H9 (cell line): Measurements from ENCODE around the gene CUEDC2. TPM values are rescaled to one million over a fixed set of nuclear protein-coding genes. Genes with fewer than 3 reads are reported as not detected.

Experiments used
- DNase-seq: peaks from one replicate; pipeline ENCODE4 v3.0.0-alpha.2; 2017
- H2AFZ ChIP-seq: one replicate; pipeline ENCODE4 v1.6.1; 2013; ENCODE audit warnings: mild to moderate bottlenecking, low read length, control low read depth, moderate library complexity
- H2AK5ac ChIP-seq: 2 replicates; pipeline ENCODE4 v1.6.1; 2013; ENCODE audit warnings: low read length, control low read depth, mixed read lengths; ENCODE audit not compliant: insufficient read length
- H2BK120ac ChIP-seq: one replicate; pipeline ENCODE4 v1.6.1; 2013; ENCODE audit warnings: low read depth, mild to moderate bottlenecking, low read length, control low read depth, inconsistent platforms; ENCODE audit not compliant: poor library complexity, severe bottlenecking
- H2BK12ac ChIP-seq: 2 replicates; pipeline ENCODE4 v1.6.1; 2013; ENCODE audit warnings: low read length, control low read depth, mixed read lengths, low read depth; ENCODE audit not compliant: insufficient read length
- H2BK15ac ChIP-seq: 2 replicates; pipeline ENCODE4 v1.6.1; 2013; ENCODE audit warnings: low read depth, low read length, control low read depth
- H2BK20ac ChIP-seq: one replicate; pipeline ENCODE4 v1.6.1; 2013; ENCODE audit warnings: low read depth, mild to moderate bottlenecking, low read length, control low read depth, inconsistent platforms; ENCODE audit not compliant: poor library complexity, severe bottlenecking
- H2BK5ac ChIP-seq: 2 replicates; pipeline ENCODE4 v1.6.1; 2013; ENCODE audit warnings: low read length, control low read depth, mixed read lengths; ENCODE audit not compliant: insufficient read length
- H3K14ac ChIP-seq: 2 replicates; pipeline ENCODE4 v1.6.1; 2013; ENCODE audit warnings: low read length, control low read depth; ENCODE audit not compliant: insufficient read depth
- H3K18ac ChIP-seq: 2 replicates; pipeline ENCODE4 v1.6.1; 2013; ENCODE audit warnings: low read depth, mild to moderate bottlenecking, mixed read lengths, low read length, control low read depth; ENCODE audit not compliant: insufficient read length
- H3K23ac ChIP-seq: 2 replicates; pipeline ENCODE4 v1.6.1; 2013; ENCODE audit warnings: low read length, control low read depth, mixed read lengths, low read depth; ENCODE audit not compliant: insufficient read length
- H3K23me2 ChIP-seq: 2 replicates; pipeline ENCODE4 v1.6.1; 2013; ENCODE audit warnings: low read depth, mild to moderate bottlenecking, mixed read lengths, low read length, control low read depth; ENCODE audit not compliant: insufficient read length, poor library complexity, severe bottlenecking
- H3K27ac ChIP-seq: 2 replicates; pipeline ENCODE4 v1.5.1; 2013; ENCODE audit warnings: low read length, control low read depth, mixed read lengths, low read depth; ENCODE audit not compliant: insufficient read length
- H3K27me3 ChIP-seq: 2 replicates; pipeline ENCODE4 v1.6.1; 2013; ENCODE audit warnings: low read length, control low read depth, inconsistent platforms; ENCODE audit not compliant: insufficient read depth
- H3K4ac ChIP-seq: 2 replicates; pipeline ENCODE4 v1.6.1; 2013; ENCODE audit warnings: low read depth, mild to moderate bottlenecking, control low read depth, inconsistent platforms, low read length, moderate library complexity
- H3K4me1 ChIP-seq: 2 replicates; pipeline ENCODE4 v1.6.1; 2013; ENCODE audit warnings: low read length, control low read depth, inconsistent platforms; ENCODE audit not compliant: insufficient read depth
- H3K4me2 ChIP-seq: 2 replicates; pipeline ENCODE4 v1.6.1; 2013; ENCODE audit warnings: low read length, control low read depth, mixed read lengths; ENCODE audit not compliant: insufficient read length, insufficient read depth
- H3K56ac ChIP-seq: 2 replicates; pipeline ENCODE4 v1.6.1; 2013; ENCODE audit warnings: low read depth, mild to moderate bottlenecking, mixed read lengths, low read length, control low read depth; ENCODE audit not compliant: insufficient read length
- H3K79me1 ChIP-seq: 2 replicates; pipeline ENCODE4 v1.6.1; 2013; ENCODE audit warnings: low read depth, mild to moderate bottlenecking, moderate library complexity, low read length, control low read depth, inconsistent platforms; ENCODE audit not compliant: insufficient read depth, poor library complexity, severe bottlenecking
- H3K79me2 ChIP-seq: 2 replicates; pipeline ENCODE4 v1.6.1; 2013; ENCODE audit warnings: low read length, control low read depth, inconsistent platforms; ENCODE audit not compliant: insufficient read depth
- H3K9ac ChIP-seq: 2 replicates; pipeline ENCODE4 v1.6.1; 2013; ENCODE audit warnings: low read length, control low read depth, mixed read lengths; ENCODE audit not compliant: insufficient read length; ENCODE audit errors: extremely low read depth
- H3K9me3 ChIP-seq: one replicate; pipeline ENCODE4 v1.6.1; 2013; ENCODE audit warnings: low read depth, low read length, inconsistent platforms; ENCODE audit not compliant: control insufficient read depth
- H3T11ph ChIP-seq: one replicate; pipeline ENCODE4 v1.6.1; 2013; ENCODE audit warnings: mild to moderate bottlenecking, low read length, control low read depth, inconsistent platforms
- H4K20me1 ChIP-seq: one replicate; pipeline ENCODE4 v1.6.1; 2013; ENCODE audit not compliant: control insufficient read depth, insufficient read length, insufficient read depth
- H4K5ac ChIP-seq: 2 replicates; pipeline ENCODE4 v1.6.1; 2013; ENCODE audit warnings: low read depth, mild to moderate bottlenecking, mixed read lengths, low read length, control low read depth; ENCODE audit not compliant: insufficient read length
- H4K8ac ChIP-seq: replicated peaks from 2 replicates; pipeline ENCODE4 v1.6.1; 2013; ENCODE audit warnings: low read length, control low read depth, mixed read lengths, low read depth; ENCODE audit not compliant: insufficient read length
- H4K91ac ChIP-seq: 2 replicates; pipeline ENCODE4 v1.6.1; 2013; ENCODE audit warnings: low read depth, mild to moderate bottlenecking, moderate library complexity, mixed read lengths, low read length, control low read depth; ENCODE audit not compliant: insufficient read length
- H3K27ac Mint-ChIP-seq, 3 experiments: 2 replicates in 2 of 3; 3 replicates in 1 of 3; pipeline ENCODE4 v1.8.0; 2020 to 2021; ENCODE audit warnings: mixed read lengths in 3 of 3, mild to moderate bottlenecking in 1 of 3, moderate library complexity in 1 of 3
- H3K27me3 Mint-ChIP-seq: 2 replicates; pipeline ENCODE4 v1.8.0; 2021; ENCODE audit warnings: low read depth, mild to moderate bottlenecking, moderate library complexity, mixed read lengths
- H3K36me3 Mint-ChIP-seq, 3 experiments: 2 replicates in 2 of 3; 3 replicates in 1 of 3; pipeline ENCODE4 v1.8.0; 2020 to 2021; ENCODE audit warnings: low read depth in 3 of 3, mixed read lengths in 3 of 3; ENCODE audit not compliant: insufficient read depth in 1 of 3
- H3K4me1 Mint-ChIP-seq, 2 experiments: 2 replicates each; pipeline ENCODE4 v1.8.0; 2020; ENCODE audit warnings: mixed read lengths in 2 of 2
- H3K4me3 Mint-ChIP-seq, 2 experiments: 2 replicates in 1 of 2; 3 replicates in 1 of 2; pipeline ENCODE4 v1.8.0; 2020 to 2021; ENCODE audit warnings: mild to moderate bottlenecking in 2 of 2, mixed read lengths in 2 of 2, moderate library complexity in 1 of 2
- H3K9me3 Mint-ChIP-seq, 2 experiments: 2 replicates in 1 of 2; 3 replicates in 1 of 2; pipeline ENCODE4 v1.8.0; 2020; ENCODE audit warnings: mild to moderate bottlenecking in 2 of 2, mixed read lengths in 2 of 2, moderate library complexity in 1 of 2
- WGBS: extraction: QIAGEN DNeasy Blood & Tissue Kit; methylation state at CpG from one replicate; pipeline ENCODE4 v1.1.7; 2013; ENCODE audit warnings: missing lambda C conversion rate, low lambda C conversion rate, mixed read lengths; ENCODE audit not compliant: insufficient read length; ENCODE audit errors: extremely low coverage; 5-methylcytosine and 5-hydroxymethylcytosine counted together
- total RNA-seq: library from RNA; stranded (reverse); gene quantifications from 2 replicates; pipeline ENCODE4 v1.2.1, GENCODE V29; 2021
- TF ChIP-seq, protein P1 (sequence below): fragments of 200-600 bp; sonication (generic); conservative IDR thresholded peaks from 3 replicates; pipeline ENCODE4 v1.8.0; 2021; ENCODE audit warnings: antibody characterized with exemption, mild to moderate bottlenecking

CUEDC2 gene
- total RNA-seq, 1 experiment from 2014 or later, result 41.2 TPM

GRCh38 chr10:102480396-102480795 is 48.0 kb upstream of the CUEDC2 start:
- H4K20me1 ChIP-seq, result no peaks in the 10 kb centered on the region
- H3K27ac Mint-ChIP-seq, result 0 out of 7 replicates have a peak overlapping the region, but pooled peaks of 1 of the 3 experiments have one; percentile 33
- no peaks in the 10 kb centered on the region for H3K4me1 Mint-ChIP-seq
- H3K14ac ChIP-seq, result no peak overlapping the region
- H2AFZ ChIP-seq, result no peak overlapping the region
- H2AK5ac ChIP-seq, result no peak overlapping the region
- H3K9me3 Mint-ChIP-seq, result no peaks in the 10 kb centered on the region
- no peak overlapping the region for H3K27ac ChIP-seq
- no peak overlapping the region for H3K9ac ChIP-seq
- no peak overlapping the region for H2BK15ac ChIP-seq
- H3K27me3 Mint-ChIP-seq, result no peaks in the 10 kb centered on the region; the same call in 1 of the 2 replicates
- H3K36me3 Mint-ChIP-seq, result peaks cover 23 to 63% (median 62%) of the 10 kb centered on the region in 3 experiments
- no peak overlapping the region for H3T11ph ChIP-seq
- no peak overlapping the region for H3K23ac ChIP-seq
- no peak overlapping the region for H3K18ac ChIP-seq
- no peak for DNase-seq
- H3K56ac ChIP-seq, result no peak overlapping the region
- no peaks in the 10 kb centered on the region for H3K79me1 ChIP-seq
- no peak overlapping the region for H2BK120ac ChIP-seq
- no peak overlapping the region for H4K91ac ChIP-seq
- no peaks in the 10 kb centered on the region for H3K27me3 ChIP-seq
- no peak overlapping the region for H4K8ac ChIP-seq
- no peaks in the 10 kb centered on the region for H3K79me2 ChIP-seq
- H2BK12ac ChIP-seq, result no peak overlapping the region
- no peaks in the 10 kb centered on the region for H3K4me1 ChIP-seq
- no peak overlapping the region for H3K4me2 ChIP-seq
- H2BK20ac ChIP-seq, result no peak overlapping the region
- H3K23me2 ChIP-seq, result no peaks in the 10 kb centered on the region
- H4K5ac ChIP-seq, result no peak overlapping the region
- H2BK5ac ChIP-seq, result no peak overlapping the region
- H3K4ac ChIP-seq, result no peak overlapping the region
- TF ChIP-seq, protein P1, sequence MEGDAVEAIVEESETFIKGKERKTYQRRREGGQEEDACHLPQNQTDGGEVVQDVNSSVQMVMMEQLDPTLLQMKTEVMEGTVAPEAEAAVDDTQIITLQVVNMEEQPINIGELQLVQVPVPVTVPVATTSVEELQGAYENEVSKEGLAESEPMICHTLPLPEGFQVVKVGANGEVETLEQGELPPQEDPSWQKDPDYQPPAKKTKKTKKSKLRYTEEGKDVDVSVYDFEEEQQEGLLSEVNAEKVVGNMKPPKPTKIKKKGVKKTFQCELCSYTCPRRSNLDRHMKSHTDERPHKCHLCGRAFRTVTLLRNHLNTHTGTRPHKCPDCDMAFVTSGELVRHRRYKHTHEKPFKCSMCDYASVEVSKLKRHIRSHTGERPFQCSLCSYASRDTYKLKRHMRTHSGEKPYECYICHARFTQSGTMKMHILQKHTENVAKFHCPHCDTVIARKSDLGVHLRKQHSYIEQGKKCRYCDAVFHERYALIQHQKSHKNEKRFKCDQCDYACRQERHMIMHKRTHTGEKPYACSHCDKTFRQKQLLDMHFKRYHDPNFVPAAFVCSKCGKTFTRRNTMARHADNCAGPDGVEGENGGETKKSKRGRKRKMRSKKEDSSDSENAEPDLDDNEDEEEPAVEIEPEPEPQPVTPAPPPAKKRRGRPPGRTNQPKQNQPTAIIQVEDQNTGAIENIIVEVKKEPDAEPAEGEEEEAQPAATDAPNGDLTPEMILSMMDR, result no peak
- WGBS, result no CpG with 5 or more reads among the region's 9 CpGs
- no peaks in the 10 kb centered on the region for H3K9me3 ChIP-seq
- no peak overlapping the region for H3K4me3 Mint-ChIP-seq
